Panc1 (cell line): Measurements from ENCODE around the gene DDIT3. TPM values are rescaled to one million over a fixed set of nuclear protein-coding genes. Genes with fewer than 3 reads are reported as not detected.
"Not testable (repeated sequence)": the region's sequence is repeated elsewhere in the genome, so short reads cannot be mapped to it uniquely, and the experiment has no call there.

Source experiments
- ATAC-seq: fragments of 200-7000 bp; cut with Tn5 transposase; 2 replicates; pipeline ENCODE4 v1.9.1; 2020; ENCODE audit warnings: mild to moderate bottlenecking, moderate library complexity
- BruUV-seq: library from RNA; stranded (reverse); fragments of 400-500 nt; replicated peaks from 2 replicates; lab custom pipeline; 2021; lab: Mats Ljungman, UMichigan
- CTCF ChIA-PET: fragments of 300-600 bp; sonication (Branson Sonifier 250); formaldehyde crosslinking; loops from one replicate; lab custom pipeline; 2022; ENCODE audit warnings: antibody characterized with exemption; lab: Charles Lee
- POLR2A ChIA-PET: fragments of 300-600 bp; sonication (Branson Sonifier 250); formaldehyde crosslinking; loops from one replicate; lab custom pipeline; 2022; ENCODE audit warnings: antibody characterized with exemption; lab: Charles Lee
- DNase-seq: peaks from one replicate; pipeline ENCODE4 v3.0.0-alpha.2; 2010; ENCODE audit warnings: low read depth, low spot score
- H3K27ac ChIP-seq: 2 replicates; pipeline ENCODE4 v1.5.1; 2011; ENCODE audit warnings: mild to moderate bottlenecking, low read length, inconsistent platforms
- H3K27me3 ChIP-seq: fragments of 200-500 bp; sonication (Bioruptor generic); 2 replicates; pipeline ENCODE4 v1.6.0; 2014; ENCODE audit warnings: low read length, inconsistent platforms; ENCODE audit not compliant: control insufficient read depth, insufficient read depth
- H3K36me3 ChIP-seq: fragments of 200-500 bp; sonication (Bioruptor generic); 2 replicates; pipeline ENCODE4 v1.5.1; 2014; ENCODE audit warnings: inconsistent platforms, mild to moderate bottlenecking, low read length, moderate library complexity; ENCODE audit not compliant: control insufficient read depth, insufficient read depth
- H3K4me1 ChIP-seq: 2 replicates; pipeline ENCODE4 v1.5.1; 2011; ENCODE audit warnings: inconsistent platforms, mild to moderate bottlenecking, low read length, moderate library complexity; ENCODE audit not compliant: control insufficient read depth, insufficient read depth
- H3K4me3 ChIP-seq, 2 experiments: 2 replicates each; pipeline ENCODE4 v1.5.1; 2011 to 2012; ENCODE audit warnings: low read depth in 2 of 2, low read length in 2 of 2, mild to moderate bottlenecking in 2 of 2, inconsistent platforms in 1 of 2, moderate library complexity in 1 of 2
- H3K9me3 ChIP-seq: fragments of 200-500 bp; sonication (Bioruptor generic); 2 replicates; pipeline ENCODE4 v1.5.1; 2014; ENCODE audit warnings: low read depth, mild to moderate bottlenecking, inconsistent platforms, low read length, moderate library complexity; ENCODE audit not compliant: control insufficient read depth, insufficient read depth
- CTCF ChIP-seq: fragments of 450-650 bp; IDR thresholded peaks from 2 replicates; pipeline ENCODE4 v1.5.1; 2017; ENCODE audit warnings: mild to moderate bottlenecking
- POLR2AphosphoS5 ChIP-seq: IDR thresholded peaks from 2 replicates; pipeline ENCODE4 v1.6.1; 2012; ENCODE audit warnings: mild to moderate bottlenecking, low read depth, low read length, moderate library complexity
- REST ChIP-seq, 2 experiments: IDR thresholded peaks; 2 replicates each; pipeline ENCODE4 v1.6.1; 2011 to 2012; ENCODE audit warnings: low read depth in 2 of 2, control low read depth in 1 of 2, low read length in 1 of 2, mild to moderate bottlenecking in 1 of 2, moderate library complexity in 1 of 2; ENCODE audit not compliant: insufficient read depth in 1 of 2
- SIN3A ChIP-seq: IDR thresholded peaks from 2 replicates; pipeline ENCODE4 v1.6.1; 2012; ENCODE audit warnings: low read depth, mild to moderate bottlenecking, low read length, moderate library complexity, borderline replicate concordance; ENCODE audit not compliant: insufficient read depth
- TCF7L2 ChIP-seq: IDR thresholded peaks from 2 replicates; pipeline ENCODE4 v1.6.1; 2011; ENCODE audit warnings: mild to moderate bottlenecking, low read depth, low read length, inconsistent platforms
- in situ Hi-C: cut with HindIII; loops from 2 replicates; pipeline ENCODE4 v1.10.0; 2016; ENCODE audit warnings: low sequenced_read_pairs, low pct_unique_long_range_greater_than_20kb
- intact Hi-C: fragments of 100-400 bp; cut with micrococcal nuclease; formaldehyde crosslinking; loops from one replicate; pipeline ENCODE4 v1.10.0; 2022; ENCODE audit not compliant: unreplicated experiment
- total RNA-seq: library from RNA; stranded (reverse); gene quantifications from one replicate; pipeline ENCODE4 v1.2.1, GENCODE V29; 2021; ENCODE audit not compliant: unreplicated experiment

Gene DDIT3
- total RNA-seq, 1 experiment from 2014 or later = 47.2 TPM

GRCh38 chr12:57496822-57497221, 23.5 kb downstream of the DDIT3 start:
- intact Hi-C loops = no loop called here
- no peak for ATAC-seq
- in situ Hi-C loops = no loop called here

GRCh38 chr12:57495051-57495701, 25.1 kb downstream of the DDIT3 start:
- intact Hi-C loops, H3K27me3 ChIP-seq, H3K4me1 ChIP-seq, CTCF ChIA-PET, H3K9me3 ChIP-seq, H3K4me3 ChIP-seq, ATAC-seq, DNase-seq, BruUV-seq, H3K27ac ChIP-seq, in situ Hi-C loops: not testable (repeated sequence)
- peaks cover 14% of the 10 kb centered on the region for H3K36me3 ChIP-seq
- POLR2A ChIA-PET = interaction anchor here (0.6 kb wide), 1 partner anchor 8 kb away, joined by 5 read pairs; no protein-coding TSS in a partner anchor

More at GRCh38 chr12:57496822-57497221, 23.5 kb downstream of the DDIT3 start:
- TF ChIP-seq SIN3A (no peak), REST (IDR thresholded peaks at IDR 0.05; ENCODE audit: insufficient read depth in 1 of 2, low read depth in 2 of 2, low read length in 1 of 2) (no peak), POLR2AphosphoS5 (no peak), CTCF (no peak), TCF7L2 (no peak)
- no peak overlapping the region for H3K4me3 ChIP-seq
- peaks cover 24% of the 10 kb centered on the region for H3K36me3 ChIP-seq
- CTCF ChIA-PET = no interaction called here
- no peaks in the 10 kb centered on the region for H3K4me1 ChIP-seq
- H3K27me3 ChIP-seq = no peaks in the 10 kb centered on the region
- BruUV-seq = no TSS peak
- DNase-seq = no peak
- no peaks in the 10 kb centered on the region for H3K9me3 ChIP-seq
- POLR2A ChIA-PET = interaction anchor here (0.7 kb wide), 1 partner anchor 248 kb away, joined by 5 read pairs; the partner anchor contains the start of gene TSPAN31
- H3K27ac ChIP-seq = no peak overlapping the region
